Retinal pigment epithelial cell (primary cell): ENCODE measurements around the gene DIRAS1.

Experiments
- DNase-seq: peaks from one replicate; pipeline ENCODE4 v3.0.0-alpha.2; 2010; ENCODE audit warnings: low read depth
- H3K4me3 ChIP-seq: 2 replicates; pipeline ENCODE4 v1.5.1; 2011; ENCODE audit warnings: mild to moderate bottlenecking, low read length, control low read depth, moderate library complexity
- TF ChIP-seq, protein P1 (sequence below): conservative IDR thresholded peaks from 2 replicates; pipeline ENCODE4 v1.5.1; 2011; ENCODE audit warnings: low read depth, low read length, control low read depth, inconsistent platforms

DIRAS1 gene

GRCh38 chr19:2765376-2765775 is 44.2 kb upstream of the DIRAS1 start:
- no peak overlapping the region for H3K4me3 ChIP-seq

DNA sequence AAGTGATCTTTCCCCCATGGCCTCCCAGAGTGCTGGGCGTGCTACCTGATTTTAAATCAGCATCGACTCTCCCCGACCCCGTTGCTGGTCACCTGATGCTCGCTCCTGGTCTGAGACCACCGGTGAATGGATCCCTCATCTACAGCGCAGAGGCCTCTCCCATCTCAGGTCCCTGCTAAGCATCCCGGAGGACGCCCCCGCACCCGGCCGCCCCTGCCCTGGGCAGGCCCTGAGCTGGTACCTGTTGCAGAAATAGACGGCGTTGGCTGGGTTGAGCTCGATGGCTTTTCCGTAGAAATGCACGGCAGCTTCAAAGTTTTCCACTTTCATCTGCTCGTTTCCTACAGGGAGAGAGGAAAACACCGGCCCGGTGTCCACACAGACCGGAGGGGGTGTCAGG is 43.8 kb upstream of the DIRAS1 start:
- DNase-seq = no peak
- TF ChIP-seq, protein P1, sequence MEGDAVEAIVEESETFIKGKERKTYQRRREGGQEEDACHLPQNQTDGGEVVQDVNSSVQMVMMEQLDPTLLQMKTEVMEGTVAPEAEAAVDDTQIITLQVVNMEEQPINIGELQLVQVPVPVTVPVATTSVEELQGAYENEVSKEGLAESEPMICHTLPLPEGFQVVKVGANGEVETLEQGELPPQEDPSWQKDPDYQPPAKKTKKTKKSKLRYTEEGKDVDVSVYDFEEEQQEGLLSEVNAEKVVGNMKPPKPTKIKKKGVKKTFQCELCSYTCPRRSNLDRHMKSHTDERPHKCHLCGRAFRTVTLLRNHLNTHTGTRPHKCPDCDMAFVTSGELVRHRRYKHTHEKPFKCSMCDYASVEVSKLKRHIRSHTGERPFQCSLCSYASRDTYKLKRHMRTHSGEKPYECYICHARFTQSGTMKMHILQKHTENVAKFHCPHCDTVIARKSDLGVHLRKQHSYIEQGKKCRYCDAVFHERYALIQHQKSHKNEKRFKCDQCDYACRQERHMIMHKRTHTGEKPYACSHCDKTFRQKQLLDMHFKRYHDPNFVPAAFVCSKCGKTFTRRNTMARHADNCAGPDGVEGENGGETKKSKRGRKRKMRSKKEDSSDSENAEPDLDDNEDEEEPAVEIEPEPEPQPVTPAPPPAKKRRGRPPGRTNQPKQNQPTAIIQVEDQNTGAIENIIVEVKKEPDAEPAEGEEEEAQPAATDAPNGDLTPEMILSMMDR = no peak
- H3K4me3 ChIP-seq = no peak overlapping the region

More at GRCh38 chr19:2765376-2765775, 44.2 kb upstream of the DIRAS1 start:
- TF ChIP-seq, protein P1 = no peak
- DNase-seq = no peak

GRCh38 chr19:2763687-2764086 is 42.5 kb upstream of the DIRAS1 start:
- H3K4me3 ChIP-seq = no peak overlapping the region
- TF ChIP-seq, protein P1 = no peak
- DNase-seq = no peak

DNA sequence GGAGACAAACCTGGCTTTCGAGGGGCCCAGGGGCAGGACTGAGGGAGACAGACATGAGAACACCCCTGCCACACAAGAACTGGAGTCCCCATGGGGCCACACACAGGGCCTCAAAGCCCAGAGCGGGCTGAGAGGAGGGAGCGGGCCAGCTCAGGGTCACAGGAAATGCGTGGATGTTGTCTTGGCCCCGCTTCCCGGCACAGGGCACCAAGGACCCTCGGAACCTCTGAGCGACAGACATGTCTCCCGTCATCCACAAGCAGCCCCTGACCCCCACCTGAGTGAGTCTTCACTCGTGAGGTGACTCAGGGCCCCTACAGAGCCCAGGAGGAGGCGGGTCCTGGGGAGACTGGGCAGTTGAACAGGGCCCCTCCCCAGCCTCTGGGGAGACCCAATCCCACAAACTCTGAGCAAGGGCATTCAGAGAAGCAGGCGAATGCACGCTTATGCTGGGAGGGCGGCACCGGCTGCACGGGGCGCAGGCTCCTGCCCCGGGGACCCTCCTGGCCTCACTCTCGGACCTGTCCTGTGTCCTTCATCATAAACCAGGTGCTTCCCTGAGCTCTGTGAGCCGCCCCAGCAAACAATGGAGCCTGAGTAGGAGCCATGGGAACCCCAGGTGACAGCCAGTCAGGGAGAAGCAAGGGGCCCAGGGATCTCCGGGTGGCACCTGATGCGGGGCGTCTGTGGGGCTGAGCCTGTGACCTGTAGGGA is 41.8 kb upstream of the DIRAS1 start:
- no peak overlapping the region for H3K4me3 ChIP-seq
- no peak for DNase-seq
- TF ChIP-seq, protein P1 = no peak

GRCh38 chr19:2761876-2762782 is 41.0 kb upstream of the DIRAS1 start:
- H3K4me3 ChIP-seq = no peak overlapping the region
- no peak for DNase-seq
- TF ChIP-seq, protein P1 = no peak

DNA sequence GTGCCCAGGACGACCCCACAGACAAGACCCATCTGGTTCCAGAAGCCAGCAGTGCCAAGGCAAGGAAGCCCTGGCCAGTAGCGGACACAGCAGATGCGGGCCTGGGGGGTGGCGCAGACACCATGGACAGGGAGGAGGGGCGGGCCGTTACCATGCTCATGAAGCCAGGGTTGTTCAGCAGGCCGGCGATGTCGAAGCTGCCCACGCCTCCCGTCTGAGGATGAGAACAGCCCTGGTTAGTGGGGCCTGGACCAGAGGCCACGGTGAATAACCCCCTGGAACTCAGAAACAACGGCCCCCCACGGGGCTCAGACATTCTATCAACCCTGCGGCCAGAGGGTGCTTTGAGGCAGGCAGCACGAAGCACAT is 40.1 kb upstream of the DIRAS1 start:
- H3K4me3 ChIP-seq = no peak overlapping the region
- DNase-seq = no peak
- TF ChIP-seq, protein P1 = no peak
